PC-9 (cell line): ENCODE data around the gene LCE3E.
"Not testable (repeated sequence)": the region's sequence is repeated elsewhere in the genome, so short reads cannot be mapped to it uniquely, and the experiment has no call there.

Experiments
- CTCF ChIP-seq: fragments of 200-600 bp; sonication (generic); conservative IDR thresholded peaks from 2 replicates; pipeline ENCODE4 v1.6.1; 2017; ENCODE audit warnings: mixed run types, antibody characterized with exemption, mild to moderate bottlenecking, moderate library complexity
- EZH2 ChIP-seq: fragments of 200-600 bp; sonication (generic); IDR thresholded peaks from 2 replicates; pipeline ENCODE4 v1.8.0; 2017; ENCODE audit warnings: antibody characterized with exemption, low read depth

- TF ChIP-seq CTCF, EZH2: not testable (repeated sequence)
Observed at GRCh38 chr1:152579526-152579925, 12.9 kb upstream of the LCE3E start.
